ENCODE data around the gene ADGRG6.

DNA sequence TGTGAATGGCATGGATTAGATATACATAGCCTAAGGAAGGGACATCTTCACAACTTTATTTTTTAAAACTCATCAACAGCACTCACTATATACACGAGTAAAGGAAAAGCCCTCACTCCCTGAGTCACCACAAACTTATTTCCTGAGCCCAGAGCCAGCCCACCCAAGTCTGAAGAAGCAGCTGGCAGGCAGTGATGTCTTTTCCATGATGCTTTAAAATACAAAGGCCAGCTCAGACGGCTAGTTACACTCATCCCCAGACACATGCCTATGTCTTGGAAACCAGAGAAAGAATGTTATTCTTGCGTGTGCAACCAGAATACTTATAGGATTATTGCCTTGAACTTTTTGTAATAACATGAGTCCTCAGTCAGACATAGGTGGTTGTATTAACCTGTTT lies 114.4 kb downstream of the ADGRG6 start:
- TF ChIP-seq POLR2A (IDR thresholded peaks at IDR 0.05), result no peak
- TF ChIP-seq, protein P1, sequence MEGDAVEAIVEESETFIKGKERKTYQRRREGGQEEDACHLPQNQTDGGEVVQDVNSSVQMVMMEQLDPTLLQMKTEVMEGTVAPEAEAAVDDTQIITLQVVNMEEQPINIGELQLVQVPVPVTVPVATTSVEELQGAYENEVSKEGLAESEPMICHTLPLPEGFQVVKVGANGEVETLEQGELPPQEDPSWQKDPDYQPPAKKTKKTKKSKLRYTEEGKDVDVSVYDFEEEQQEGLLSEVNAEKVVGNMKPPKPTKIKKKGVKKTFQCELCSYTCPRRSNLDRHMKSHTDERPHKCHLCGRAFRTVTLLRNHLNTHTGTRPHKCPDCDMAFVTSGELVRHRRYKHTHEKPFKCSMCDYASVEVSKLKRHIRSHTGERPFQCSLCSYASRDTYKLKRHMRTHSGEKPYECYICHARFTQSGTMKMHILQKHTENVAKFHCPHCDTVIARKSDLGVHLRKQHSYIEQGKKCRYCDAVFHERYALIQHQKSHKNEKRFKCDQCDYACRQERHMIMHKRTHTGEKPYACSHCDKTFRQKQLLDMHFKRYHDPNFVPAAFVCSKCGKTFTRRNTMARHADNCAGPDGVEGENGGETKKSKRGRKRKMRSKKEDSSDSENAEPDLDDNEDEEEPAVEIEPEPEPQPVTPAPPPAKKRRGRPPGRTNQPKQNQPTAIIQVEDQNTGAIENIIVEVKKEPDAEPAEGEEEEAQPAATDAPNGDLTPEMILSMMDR (IDR thresholded peaks at IDR 0.05), result no peak
